HG02938 (cell line): Measurements from ENCODE around the gene CHMP1B.
"Not testable (repeated sequence)": the region's sequence is repeated elsewhere in the genome, so short reads cannot be mapped to it uniquely, and the experiment has no call there.

Experiments
- ATAC-seq: cut with Tn5 transposase; IDR thresholded peaks from one replicate; pipeline ENCODE4 v1.9.1; 2021; ENCODE audit warnings: mild to moderate bottlenecking, moderate library complexity; ENCODE audit not compliant: unreplicated experiment

CHMP1B gene

DNA sequence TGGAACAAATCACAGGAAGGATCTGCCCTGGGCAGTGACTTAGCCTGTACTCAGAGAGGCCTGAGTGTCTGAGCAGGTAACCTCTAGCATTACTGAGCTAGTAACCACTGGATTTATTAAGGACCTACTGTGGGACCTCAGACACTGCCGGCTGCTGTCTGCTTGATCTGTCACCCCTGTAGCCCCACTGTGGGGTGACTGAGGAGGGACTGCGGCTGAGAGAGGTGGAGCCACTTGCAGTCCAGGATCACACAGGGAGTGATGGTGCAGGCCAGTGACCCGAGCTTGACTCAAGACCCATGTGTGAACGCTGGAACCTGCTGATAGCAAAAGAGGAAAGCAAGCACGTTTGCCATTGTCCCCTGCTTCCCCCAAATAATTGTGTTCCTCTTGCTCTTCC, 15.6 kb downstream of the CHMP1B start:
- no peak for ATAC-seq

DNA sequence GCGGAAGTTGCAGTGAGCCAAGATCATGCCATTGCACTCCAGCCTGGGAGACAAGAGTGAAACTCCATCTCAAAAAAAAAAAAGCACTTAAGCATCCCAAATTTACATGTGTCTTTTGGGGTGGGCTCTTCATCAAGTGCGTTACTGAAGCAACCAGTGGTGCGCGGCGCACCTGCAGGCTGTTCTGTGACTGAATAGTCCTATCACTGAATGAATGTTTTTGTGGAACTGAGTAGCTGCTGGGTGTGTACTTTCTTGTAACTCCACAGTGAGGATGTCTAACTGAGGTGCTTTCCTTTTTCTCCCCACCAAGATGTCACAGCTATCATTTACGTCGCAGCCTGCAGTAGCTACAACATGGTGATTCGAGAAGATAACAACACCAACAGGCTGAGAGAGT, 17.0 kb downstream of the CHMP1B start:
- ATAC-seq: no peak

DNA sequence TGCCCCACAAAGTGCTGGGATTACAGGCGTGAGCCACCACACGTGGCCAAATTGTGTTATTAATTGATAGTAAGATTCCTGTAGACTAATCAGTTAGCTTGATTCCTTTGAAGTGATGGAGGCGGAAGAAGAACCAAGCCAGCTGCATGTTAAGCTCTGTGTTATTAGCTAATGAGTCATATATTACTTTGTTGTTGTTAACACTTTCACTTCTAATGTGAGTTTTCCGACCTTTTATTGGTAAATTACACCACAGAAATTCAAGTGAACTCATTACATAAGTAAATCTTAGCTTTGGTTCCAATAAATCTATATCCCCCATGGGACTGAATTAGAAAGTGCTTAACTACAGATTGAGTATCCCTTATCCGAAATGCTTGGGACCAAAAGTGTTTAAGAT, 20.3 kb downstream of the CHMP1B start:
- no peak for ATAC-seq

DNA sequence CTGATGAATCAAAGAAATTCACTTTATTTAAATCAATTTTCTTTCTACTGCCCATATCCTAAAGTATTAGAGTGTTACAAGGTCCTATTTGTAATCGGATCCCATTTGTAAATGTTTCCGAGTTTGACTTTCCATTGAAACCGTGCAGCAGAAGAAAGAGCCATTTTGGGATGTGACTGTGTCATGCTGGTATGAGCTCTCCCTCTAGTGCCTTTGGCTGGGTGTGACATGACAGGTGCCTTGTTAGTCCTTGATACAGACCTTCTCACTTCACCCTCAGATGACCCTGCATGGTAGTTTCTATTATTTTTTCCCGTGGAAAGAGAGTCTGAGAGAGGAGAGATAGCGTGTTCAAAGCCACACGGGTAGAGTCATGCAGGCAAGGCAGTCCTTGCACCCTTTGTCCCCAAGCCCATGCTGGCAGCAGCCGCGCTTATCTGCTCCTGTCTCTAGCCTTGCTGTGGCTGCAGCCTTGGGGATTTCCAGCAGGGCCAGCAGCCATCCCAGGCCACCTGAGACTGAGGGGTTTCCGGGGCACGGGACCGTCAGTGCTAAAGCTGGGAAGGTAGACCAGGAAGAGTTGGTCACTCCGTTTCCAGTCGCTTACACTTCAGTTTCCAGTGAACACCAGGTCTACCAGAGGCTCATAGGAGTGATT, 21.4 kb downstream of the CHMP1B start:
- no peak for ATAC-seq

DNA sequence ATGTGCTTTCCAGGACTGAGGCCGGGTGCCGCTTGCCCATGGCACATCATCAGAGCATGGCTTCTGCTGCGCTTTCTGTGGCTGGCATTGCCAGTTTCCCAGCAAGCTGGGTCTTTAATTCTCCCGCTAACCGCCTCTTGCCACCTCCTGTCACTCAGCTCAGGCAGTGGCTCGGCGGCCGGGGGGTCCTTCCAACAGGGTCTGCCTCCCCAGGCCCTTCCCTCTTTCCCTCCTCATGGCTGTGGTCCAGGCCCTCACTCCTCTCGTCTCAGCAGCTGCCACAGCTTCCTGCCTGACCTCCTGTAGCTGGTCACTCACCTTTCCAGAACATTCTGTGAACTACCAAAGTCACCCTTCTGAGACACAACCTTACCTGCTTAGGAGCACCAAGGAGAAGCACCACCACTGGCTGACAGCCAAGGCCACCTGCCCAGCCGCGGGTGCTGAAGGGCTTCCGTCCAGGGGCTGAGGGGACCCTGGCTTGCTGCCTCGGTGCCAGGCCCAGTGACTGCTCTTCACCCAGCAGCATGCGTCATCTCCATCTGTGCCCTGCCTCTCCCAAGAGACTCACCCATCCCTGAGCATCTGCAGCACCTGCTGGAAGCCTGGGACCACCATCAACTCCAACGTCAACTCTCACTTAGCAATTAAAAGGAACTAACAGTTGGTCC, 22.6 kb downstream of the CHMP1B start:
- ATAC-seq: no peak

DNA sequence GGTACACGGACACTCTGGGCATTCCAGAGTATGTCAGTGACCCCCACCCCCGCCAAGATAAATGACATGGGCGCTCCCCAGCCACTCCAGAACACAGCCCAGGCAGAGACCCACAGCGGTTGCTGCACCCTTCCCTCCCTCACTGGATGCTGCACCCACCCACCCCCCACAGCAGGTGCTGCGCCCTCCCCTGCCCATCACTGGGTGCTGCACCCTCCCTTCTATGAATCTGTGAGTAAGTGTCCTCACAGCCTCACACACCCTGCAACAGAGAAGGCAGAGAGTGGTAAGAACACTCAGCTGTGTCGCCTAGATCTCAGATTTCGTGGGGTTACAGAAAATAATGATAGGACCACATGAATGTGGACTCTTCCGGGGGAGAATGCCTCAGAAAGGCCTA, 23.5 kb downstream of the CHMP1B start:
- no peak for ATAC-seq

DNA sequence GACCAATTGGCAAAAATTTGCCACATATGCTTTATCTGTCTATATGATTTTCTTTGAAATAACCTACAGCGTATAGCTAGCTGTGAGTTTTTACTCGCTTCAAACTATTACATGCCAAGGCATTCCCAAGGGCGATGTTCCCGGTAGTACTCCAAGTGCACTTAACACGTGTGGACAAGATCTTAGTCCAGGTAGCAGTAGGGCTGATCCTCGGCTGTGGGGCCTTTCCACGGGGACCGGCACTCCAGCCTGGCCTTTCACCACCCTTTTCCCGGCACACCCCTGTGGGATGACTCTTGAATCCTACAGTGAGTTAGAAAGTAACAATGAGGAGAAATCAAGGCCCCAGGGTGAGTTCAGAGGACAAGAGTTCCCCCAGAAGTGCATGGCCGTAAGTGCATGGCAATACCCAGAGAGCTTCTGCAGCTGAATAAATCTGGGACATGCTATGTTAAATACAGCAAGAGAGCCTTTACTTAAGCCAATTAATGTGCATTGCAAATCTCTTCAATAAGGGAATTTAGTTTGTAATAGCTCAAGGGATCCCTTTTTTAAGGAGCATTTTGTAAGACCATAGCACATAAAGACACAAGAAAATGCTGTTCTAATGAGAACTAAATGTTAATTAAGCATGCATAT, 26.4 kb downstream of the CHMP1B start:
- no peak for ATAC-seq

DNA sequence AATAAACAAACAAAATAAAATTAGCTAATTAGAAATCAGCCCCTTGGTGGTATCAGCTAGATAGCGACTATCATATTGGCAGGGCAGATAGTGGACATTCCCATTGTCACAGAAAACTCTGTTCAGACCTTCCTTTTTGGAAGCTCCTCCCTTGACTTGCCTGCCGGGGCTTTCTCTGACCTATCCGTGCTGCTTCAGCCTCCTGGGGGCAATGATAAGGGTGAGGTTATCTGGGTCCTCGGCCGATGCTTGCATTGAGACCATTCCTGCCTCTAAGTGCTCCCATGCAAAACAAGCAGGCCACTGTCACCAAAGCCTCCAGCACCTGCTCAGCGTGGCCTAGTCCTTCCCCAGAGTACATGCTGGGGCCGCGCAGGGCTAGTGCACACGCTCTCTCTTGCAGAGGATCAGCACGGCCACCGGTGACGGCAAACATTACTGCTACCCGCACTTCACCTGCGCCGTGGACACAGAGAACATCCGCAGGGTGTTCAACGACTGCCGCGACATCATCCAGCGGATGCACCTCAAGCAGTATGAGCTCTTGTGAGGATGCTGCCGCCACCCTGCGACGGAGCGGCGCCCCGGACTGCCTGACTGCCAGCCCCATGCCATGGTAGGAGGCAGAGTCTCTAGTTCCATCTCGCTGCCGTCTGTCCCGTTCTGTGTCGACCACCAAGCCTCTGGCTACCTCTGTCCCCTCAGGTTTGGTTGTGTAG, 29.5 kb downstream of the CHMP1B start:
- no peak for ATAC-seq

DNA sequence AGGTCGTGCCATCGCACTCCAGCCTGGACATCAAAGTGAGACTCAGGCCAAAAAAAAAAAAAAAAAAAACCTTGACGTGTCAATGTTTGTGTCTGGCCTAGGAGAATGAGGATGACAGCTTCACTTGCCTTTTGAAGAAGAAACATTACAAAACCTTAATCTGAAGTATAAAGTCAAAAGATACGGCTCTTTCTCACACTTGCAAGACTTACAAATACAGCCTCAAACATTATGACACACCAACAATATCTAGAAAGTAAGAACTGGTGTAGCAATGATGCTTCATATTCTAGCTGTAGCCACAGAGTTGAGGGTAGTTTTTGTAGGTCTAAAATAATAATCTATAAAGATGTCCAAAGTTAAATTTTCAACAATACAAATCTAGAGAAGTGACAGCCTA, 31.4 kb downstream of the CHMP1B start:
- ATAC-seq: no peak

DNA sequence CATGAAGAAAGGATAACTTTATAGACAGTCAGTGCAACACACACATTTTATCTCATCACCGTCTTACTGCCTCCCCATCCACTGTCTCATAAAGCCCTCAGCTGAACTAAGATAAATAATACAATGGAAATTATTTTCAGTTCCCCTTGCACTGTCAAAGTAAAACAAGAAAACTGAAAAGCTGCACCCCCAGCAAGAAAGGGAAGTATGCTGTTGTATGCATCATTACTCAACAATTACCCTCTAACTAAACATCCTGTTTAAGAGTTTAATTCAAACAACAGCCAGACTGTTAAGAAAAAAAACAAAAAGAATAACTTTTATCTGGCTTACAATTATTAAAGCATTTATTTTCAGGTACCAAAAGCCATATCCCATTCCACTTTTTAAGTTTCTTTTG, 31.9 kb downstream of the CHMP1B start:
- peak; percentile 78 for ATAC-seq

DNA sequence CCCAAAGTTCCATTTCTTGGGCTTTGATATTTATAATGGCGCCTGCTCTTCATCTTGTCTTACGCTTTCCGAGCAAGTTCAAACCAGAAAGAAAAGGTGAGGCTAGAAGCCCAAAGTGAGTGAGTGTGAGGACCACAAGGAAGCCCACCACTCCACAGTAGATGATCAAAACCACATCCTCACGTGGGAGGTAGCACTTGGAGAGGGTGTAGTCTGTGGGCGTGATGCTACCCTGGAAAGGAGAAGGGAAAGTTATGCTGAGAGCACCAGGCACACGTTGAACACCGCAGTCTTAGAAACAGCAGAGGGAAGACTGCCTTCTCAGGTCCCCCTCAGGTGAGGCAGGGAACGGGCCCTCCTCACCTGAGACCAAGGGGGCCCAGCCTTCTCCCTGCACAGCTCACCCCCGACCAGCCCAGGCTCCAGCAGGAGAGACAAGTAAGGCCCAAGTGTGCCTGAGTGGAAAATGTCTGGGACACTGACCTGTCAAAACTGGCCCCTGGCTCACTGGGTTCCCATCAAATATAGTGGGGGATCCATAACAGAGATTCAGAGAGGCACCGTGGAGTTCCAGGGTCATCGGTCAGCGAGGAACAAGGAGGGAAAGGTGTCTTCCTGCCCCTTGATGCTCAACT, 33.3 kb downstream of the CHMP1B start:
- no peak for ATAC-seq

DNA sequence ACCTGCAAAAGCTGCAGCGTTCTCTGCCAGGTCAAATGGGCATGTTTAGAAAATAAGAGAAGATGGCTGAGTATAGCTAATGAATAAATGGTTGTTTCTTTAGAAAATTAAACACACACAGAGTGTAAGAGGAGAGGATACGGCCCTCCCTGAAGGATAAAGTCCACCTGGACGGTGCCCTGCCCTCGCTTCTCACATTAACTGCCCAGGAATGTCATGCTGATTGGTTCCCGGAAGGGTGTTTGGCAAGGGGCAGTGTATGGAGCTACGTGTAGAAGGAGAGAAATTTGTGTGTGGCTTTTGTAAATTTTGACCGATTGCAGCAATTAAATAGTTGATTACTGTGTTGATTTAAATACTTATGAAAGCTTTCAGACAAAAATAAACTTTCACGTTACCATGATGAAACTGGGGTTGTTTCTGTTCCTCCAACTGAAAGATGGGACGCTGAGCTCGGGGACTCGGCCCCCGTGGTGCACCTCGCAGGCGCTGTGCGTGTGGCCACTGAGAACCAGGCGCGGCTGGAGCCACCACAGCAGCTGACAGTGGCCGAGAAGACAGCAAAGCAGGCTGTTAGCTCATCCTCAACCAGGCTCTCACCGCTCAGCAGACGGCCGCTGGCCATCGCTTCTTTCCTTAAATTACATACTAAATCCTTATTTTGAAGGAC, 34.2 kb downstream of the CHMP1B start:
- no peak for ATAC-seq

DNA sequence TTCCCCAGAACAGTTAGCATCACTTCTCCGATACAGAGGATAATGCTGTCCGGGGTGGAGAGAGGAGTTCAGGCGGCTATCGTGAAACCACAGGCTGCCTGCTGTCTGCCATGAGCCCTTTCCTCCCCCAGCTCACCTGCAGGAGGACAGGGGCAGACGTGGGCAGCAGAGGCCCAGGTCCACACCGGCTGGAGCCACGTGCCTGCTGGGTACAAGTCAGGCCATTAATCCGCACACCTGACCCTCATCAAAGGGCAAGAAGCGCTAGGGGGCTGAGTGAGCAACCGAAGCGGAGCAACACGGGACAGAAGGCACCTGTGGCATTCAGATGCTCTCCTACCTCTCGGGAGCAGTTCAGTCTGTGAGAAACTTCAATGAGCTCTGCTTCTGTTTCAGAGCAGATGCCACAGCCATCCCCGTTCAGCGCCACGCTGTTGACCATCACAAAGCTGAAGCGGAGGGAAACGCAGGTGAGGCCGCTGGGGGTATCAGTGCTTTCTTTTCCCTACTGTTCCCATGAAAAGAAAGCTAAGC, 35.4 kb downstream of the CHMP1B start:
- ATAC-seq: no peak

DNA sequence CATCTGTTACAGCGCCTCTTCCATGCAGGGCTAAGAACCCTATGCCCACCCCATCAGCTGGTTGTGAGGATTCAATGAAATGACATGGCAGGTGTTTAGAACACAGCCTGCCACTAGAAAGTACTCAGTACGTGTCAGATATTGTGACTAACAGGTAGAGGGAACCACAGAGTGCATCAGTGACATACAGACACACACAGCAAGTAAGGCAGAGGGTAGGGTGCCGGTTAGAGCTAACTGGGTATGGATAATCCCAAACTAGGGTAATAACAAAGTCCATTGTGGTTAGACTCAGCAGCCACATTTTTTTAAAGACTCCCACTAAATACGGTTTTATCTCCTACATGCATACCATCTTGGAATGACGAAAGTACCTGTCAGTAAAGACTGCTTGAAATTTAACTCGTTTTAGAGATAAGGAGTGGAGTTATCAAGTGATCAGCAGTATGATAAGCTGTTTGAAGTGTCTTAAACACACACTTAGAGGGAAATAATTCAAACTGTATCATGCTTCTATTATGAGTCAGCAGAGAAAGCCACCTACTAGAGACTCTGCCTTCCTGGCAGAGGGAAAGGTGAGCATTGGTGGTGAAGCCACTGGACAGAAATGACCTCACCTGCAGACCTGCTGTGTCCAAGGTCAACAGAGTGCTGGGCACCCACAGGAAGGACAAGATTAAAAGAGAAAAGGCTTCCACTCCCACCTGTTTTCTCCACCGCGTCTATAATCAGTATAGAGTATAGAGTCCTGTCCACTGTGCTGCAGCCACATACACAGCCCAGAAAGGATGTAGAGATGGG, 36.3 kb downstream of the CHMP1B start:
- no peak for ATAC-seq

DNA sequence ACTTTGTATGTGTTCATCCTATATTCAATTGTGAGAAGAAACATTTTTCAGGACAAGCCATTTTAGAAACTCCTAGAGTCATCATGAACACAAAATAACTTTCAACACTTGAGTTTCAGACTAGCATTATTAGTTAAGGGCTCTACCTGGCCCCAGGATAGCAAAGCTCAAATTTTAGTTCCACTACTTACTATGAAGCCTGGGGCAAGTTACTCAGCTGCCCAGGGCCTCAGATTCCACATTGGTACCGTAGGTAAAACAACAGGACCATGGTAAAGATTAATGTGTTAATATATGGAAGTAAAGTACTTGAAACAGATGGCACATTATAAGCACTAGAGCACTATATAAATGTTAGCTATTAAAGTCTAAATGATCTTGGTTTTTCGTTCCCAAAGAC, 37.5 kb downstream of the CHMP1B start:
- ATAC-seq: no peak

DNA sequence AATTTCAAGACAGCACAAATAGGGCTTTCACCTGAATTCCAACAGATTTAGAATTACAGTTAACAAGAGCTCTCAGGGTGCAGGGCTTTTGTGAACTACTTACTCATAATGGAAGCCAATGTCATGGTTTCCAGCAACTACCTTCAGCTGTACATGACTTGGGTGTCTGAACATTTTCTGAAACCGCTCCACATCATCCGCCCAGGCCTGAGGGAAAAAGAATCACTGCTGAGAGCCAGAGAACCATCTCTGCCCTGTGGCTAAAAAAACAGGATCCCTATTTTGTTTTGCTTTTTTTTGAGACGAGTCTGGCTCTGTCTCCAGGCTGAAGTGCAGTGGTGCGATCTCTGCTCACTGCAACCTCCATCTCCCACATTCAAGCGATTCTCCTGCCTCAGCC, 38.1 kb downstream of the CHMP1B start:
- ATAC-seq: no peak

DNA sequence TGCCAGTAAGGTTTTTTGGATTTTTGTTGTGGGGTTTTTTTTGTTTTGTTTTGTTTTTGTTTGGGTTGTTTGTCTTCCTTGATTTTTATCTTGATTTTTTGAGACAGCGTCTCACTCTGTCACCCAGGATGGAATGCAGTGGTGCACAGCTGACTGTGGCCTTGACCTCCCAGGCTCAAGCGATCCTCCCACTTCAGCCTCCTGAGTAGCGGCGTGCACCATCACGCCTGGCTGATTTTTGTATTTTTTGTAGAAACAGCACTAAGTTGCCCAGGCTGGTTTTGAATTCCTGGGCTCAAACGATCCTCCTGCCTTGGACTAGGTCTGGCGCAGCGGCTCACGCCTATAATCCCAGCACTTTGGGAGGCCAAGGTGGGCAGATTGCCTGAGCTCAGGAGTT, 40.5 kb downstream of the CHMP1B start:
- no peak for ATAC-seq

DNA sequence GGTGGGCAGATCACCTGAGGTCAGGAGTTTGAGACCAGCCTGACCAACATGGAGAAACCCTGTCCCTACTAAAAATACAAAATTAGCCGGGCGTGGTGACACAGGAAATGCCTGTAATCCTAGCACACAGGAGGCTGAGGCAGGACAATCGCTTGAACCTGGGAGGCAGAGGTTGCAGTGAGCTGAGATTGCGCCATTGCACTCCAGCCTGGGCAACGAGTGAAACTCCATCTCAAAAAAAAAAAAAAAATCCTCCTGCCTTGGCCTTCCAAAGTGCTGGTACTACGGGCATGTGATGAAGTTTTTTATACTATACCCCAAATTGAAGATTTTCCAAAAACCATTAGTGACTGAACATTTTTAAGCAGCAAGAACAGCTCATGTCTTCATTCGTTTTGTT, 41.2 kb downstream of the CHMP1B start:
- ATAC-seq: not testable (repeated sequence)

DNA sequence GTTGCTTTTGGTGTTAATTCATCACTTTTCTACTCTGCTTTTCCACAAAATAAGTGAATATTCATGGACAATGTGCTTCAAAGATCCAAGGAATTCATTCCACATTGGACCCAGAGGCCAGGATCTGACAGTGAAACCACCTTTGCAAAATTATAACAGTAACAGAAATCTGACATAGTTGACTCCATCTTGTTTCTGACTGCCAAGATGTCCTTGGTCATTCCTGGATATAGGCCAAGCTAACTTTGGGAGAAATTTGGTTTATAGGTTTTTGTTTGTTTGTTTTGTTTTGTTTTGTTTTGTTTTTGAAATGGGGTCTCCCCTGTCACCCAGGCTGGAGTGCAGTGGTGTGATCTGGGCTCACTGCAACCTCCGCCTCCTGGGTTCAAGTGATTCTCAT, 46.6 kb downstream of the CHMP1B start:
- no peak for ATAC-seq

DNA sequence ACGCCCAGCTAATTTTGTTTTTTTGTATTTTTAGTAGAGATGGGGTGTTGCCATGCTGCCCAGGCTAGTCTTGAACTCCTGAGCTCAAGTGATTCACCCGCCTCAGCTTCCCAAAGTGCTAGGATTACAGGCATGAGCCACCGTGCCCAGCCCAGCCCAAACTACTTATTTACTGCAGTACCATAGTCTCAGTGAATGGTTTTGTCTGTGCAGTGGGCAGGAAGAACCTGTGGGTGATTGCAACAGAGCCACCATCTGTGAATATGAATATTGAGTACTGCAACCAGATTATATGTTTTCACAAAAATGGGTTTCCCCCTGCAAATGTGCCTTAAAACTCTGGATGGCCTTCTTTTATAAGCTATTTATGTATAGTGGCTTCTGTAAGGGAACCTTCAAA, 47.9 kb downstream of the CHMP1B start:
- no peak for ATAC-seq
